Measurements from ENCODE around the gene FIGLA.

The FIGLA gene

DNA sequence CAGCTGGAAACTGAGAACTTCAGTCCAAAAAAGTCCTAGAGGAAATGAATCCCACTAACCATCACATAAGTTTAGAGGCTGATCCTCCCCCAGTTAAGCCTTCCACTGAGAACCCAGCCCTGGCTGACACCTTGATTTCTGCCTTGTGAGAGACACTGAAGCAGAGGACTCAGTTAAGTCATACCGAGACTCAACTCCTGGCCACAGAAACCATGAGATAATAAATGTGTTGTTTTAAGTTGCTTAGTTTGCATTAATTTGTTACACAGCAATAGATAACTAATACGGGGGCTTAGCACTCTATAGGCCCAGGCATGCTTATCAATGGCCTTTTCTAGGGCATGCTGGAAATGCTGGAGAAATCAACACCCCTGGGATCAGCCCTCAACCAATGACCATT lies 19.0 kb downstream of the FIGLA start:
- DNase-seq: no peak

- DNase-seq: no peak
Observed at GRCh38 chr2:70769450-70769849, 21.0 kb downstream of the FIGLA start.

DNA sequence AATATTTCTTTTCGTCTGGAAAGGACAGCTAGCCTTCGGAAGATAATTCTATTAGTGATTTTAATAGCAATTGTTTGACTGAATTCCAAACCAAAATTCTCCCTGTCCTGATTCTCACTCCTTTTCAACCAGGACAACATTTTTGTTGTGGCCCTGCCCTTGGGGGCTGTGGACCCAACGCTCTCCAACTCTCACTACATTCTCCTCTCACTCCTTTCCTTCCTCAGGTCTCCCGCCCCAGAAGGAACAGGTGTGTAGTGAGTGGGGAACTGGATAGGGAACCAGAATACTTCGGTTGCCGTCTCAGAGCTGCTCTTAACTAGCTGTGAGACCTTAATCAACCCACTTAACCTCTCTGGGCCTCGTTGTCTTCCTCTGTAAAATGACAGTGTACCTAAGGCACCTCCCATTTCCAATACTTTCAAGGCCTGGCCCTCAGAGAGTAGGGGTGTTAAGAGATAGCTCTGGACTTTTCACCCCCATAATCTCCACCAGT lies 21.8 kb downstream of the FIGLA start:
- DNase-seq: no peak

DNA sequence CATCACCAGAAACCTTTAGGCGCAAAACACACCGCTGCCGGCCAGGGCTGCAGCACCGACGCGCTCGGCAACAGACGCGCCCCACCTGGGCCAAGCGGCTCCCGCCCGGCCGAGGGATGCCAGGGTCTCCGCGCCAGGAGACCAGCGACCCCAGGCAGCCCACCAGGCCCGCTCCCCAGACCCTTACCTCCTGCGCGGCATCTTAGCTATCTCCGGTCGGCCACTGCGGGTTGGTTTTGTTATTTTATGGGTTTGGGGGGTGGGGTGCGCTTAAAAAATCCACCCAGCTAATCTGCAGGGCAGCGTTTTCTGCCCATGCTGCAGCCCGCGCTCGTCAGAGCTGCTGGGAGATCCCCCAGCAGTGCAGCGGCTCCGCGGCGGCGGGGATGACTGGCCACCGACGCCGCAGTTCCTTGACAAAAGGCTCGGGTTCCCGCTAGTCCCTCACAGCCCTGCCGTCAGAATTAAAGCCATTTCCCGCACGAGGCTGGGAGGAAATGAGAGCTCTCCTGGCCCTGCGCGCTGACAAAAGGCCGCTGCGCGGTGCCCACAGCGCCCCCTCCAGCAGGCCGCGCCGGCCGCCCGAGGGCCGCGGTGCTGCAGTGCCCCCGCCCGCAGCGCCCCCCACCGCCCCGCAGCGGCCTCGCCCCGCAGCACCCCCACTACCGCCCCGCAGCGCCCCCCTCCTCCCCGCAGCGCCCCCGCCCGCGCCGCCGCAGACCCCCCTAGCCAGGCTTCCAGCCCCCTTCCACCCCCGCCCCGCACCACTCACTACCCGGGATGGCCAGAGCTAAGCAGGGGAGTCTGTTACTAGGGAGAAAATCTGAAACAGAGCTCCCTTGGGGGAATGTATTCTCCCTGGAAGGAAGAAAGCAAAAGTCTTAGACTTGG lies 22.5 kb downstream of the FIGLA start, which contains the start of gene ADD2:
ADD2 (minus strand) TSS at position 502 of the 891 bp plus-strand sequence. CDS start 61,792 bp downstream, outside the sequence.
- no peak for DNase-seq

DNA sequence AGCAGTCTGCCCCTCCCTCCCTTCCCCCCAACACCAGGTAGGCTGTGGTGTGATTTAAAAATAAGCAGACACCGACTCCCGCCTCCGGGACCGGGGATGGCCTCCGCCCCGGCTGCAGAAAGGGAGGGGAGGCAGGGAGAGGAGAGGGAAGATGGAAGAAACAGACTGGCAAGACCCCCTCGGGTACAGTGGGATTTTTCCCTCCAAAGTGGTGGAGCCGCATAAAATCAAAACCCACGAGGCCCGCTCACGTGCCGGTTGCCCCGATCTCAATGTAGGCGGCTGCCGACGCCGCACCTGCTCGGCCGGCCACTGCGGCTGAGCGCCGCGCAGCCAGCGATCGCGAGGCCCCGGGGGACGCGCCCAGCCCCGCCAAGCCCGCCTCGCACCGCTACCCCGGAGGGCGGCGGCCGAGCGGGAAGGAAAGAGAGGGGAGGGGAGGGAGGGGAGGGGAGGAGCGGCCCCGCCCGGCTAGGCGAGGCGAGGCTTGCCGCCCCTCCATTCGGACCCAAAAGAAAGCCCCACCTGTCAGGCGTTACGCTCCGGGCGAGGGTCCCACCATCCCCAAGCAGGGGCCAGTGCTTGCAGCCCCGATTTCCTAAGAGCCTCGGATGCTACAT lies 23.3 kb downstream of the FIGLA start:
- no peak for DNase-seq

DNA sequence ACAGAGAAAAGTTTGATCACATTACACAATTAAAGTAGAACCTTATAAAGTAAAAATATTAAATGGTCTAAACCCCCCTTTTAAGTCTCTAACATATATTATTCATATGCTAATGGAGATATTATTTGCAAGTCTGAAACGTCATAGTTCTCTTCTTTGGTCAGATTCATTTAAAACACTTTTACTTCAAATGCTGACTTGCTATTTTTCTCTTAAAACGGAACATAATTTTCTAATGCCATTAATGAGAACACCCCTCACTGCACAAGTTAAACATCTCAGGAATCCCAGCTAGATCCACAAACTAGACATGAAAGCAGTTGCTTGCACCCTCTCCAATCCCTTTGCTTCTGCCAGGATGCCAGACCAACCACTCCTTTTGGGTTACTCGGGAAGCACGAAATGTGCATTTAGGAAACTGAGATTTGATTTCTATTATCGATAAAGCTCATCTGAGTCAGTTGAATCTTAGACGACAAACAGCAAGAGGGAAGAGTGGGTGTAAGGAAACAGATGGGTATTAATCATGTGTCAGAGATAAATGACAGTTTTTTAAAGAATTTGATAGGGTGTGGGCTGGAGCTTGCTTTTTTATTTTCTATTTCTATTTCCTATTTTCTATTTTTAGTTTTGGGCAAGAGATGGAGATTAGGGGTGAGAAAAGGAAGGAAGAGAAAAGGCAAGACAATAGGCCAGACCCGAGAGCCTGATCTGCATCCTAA lies 23.9 kb downstream of the FIGLA start:
- DNase-seq: no peak

GRCh38 chr2:70765507-70765906 lies 24.9 kb downstream of the FIGLA start:
- no peak for DNase-seq

DNA sequence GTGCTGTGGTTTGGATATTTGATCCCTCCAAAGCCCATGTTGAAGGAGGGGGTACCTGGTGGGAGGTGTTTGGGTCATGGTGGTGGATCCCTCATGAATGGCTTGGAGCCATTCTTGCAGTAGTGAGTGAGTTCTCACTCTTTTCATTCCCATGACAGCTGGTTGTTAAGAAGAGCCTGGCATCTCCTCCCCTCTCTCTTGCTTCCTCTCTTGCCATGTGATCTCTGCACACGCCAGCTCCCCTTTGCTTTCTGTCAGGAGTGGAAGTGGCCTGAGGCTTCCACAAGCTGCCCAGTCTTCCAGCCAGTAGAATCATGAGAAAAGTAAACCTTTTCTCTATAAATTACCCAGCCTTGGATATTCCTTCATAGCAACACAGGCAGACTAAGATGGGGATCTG lies 31.0 kb downstream of the FIGLA start:
- no peak for DNase-seq

- DNase-seq: no peak
Observed at GRCh38 chr2:70757966-70758365, 32.5 kb downstream of the FIGLA start.

- no peak for DNase-seq
Observed at GRCh38 chr2:70757360-70757759, 33.1 kb downstream of the FIGLA start.

- DNase-seq: no peak
Observed at GRCh38 chr2:70756128-70756527, 34.3 kb downstream of the FIGLA start.

GRCh38 chr2:70753902-70754301 lies 36.5 kb downstream of the FIGLA start:
- no peak for DNase-seq

DNA sequence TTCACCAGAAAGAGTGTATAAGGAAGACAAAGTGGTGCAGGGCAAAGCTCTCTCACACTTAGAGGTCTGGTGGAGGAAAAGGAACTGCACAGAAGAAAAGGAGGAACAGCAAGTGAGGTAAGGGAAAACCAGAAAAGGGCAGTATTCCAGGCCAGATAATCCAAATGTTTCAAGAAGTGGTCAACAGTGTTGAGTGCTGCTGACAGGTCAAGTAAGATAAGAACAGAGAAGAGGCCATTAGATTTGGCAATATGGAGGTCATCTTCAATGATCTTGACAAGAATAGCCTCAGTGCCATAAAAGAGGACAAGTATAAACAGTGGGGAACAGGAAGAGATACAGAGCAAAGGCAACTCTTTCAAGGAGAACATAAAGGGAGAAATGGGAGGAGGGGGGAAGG lies 37.4 kb downstream of the FIGLA start:
- no peak for DNase-seq

- DNase-seq: no peak
Observed at GRCh38 chr2:70752396-70752795, 38.0 kb downstream of the FIGLA start.

GRCh38 chr2:70751881-70752280 lies 38.6 kb downstream of the FIGLA start:
- no peak for DNase-seq

- no peak for DNase-seq
Observed at GRCh38 chr2:70750320-70750719, 40.1 kb downstream of the FIGLA start.

GRCh38 chr2:70748002-70748784 lies 42.2 kb downstream of the FIGLA start:
- DNase-seq: no peak

DNA sequence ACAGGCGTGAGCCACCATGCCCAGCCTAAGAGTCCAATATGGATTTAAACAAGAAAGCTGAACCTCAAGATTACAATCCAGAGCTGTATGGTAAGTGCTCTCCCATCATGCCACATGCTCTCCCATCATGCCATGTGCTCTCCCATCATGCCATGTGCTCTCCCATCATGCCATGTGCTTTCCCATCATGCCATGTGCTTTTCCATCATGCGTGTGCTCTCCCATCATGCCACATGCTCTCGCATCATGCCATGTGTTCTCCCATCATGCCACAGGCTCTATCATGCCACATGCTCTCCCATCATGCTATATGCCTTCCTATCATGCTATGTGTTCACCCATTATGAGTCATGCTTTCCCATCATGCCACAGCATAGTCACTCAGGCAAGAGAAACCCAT lies 43.2 kb downstream of the FIGLA start:
- DNase-seq: no peak

DNA sequence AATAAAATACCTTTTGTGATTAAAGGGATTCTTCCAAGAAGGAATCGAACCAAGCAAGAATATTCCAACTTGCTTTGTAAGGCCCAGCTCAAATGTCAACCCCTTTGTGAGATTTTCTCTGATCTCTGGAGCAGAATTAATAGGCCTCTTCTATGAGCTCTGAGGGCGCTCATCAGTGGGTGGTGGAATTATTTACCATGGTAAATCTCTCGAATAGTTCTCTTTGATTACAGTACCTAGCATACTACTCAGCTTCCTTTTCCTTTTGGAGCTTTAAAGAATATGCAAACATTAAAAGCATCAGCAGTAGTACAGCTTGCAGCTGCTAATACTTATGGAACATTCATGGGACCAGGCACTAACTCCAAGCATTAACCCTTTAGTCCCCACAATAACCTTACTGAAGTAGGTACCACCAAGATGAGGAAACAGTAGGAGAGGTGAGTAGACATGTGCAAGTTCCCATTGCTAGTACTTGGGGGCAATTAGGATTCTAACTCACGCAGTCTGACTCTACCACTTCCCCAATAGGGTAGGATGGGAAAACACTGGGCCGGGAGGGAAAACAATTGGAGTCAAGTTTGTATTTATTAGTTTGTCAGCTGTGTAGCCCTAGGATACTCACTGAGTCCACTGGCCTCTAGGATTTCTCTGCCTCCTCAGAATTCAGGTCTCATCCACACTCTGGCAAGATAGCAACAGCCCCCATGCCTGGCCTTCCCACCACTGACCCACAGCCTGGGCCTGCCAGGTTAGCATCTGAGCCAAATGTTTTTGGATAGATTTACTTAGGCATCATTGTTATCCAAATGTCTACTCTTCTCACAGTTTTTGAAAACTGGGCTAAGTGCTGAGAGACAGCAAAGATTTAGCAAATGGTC lies 44.1 kb downstream of the FIGLA start:
- DNase-seq: no peak

GRCh38 chr2:70745276-70745825 lies 45.1 kb downstream of the FIGLA start:
- no peak for DNase-seq

DNA sequence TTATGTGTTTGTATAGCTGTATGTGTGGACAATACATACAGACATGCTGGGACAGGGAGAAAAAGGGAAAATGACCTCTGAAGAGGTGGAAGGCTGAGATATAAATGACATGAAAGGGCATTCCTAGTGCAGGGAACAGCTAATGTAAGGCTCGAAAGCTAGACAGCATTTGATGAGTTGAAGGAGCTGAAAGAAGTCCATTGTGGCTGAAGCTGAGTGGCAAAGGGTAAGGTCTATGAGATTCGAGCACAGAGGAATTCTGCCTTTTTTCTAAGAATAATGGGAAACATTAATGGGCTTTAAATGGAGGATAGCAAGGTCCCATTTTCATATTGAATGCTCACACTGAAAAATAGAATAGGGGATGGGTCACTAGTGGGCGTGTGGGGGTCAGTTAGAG lies 46.0 kb downstream of the FIGLA start:
- DNase-seq: no peak
